ENCODE measurements around the gene CLTCL1. TPM values are rescaled to one million over a fixed set of nuclear protein-coding genes. Genes with fewer than 3 reads are reported as not detected.

Gene CLTCL1
- total RNA-seq, 1 donor from 2014 or later, result 13.7 TPM

GRCh38 chr22:19132693-19133400 lies 158.7 kb downstream of the CLTCL1 start:
- Histone ChIP-seq H3K27me3 (ENCODE audit: control insufficient read depth, insufficient read depth, low read length) (no peaks in the 10 kb centered on the region), H3K36me3 (ENCODE audit: control insufficient read depth, insufficient read depth, low read length) (peaks cover 21% of the 10 kb centered on the region), H3K4me3 (ENCODE audit: low read depth, low read length) (no peak overlapping the region)
- FAIRE-seq (peak; percentile 58), DNase-seq (ENCODE audit: low read depth) (no peak)
- TF ChIP-seq, protein P1, sequence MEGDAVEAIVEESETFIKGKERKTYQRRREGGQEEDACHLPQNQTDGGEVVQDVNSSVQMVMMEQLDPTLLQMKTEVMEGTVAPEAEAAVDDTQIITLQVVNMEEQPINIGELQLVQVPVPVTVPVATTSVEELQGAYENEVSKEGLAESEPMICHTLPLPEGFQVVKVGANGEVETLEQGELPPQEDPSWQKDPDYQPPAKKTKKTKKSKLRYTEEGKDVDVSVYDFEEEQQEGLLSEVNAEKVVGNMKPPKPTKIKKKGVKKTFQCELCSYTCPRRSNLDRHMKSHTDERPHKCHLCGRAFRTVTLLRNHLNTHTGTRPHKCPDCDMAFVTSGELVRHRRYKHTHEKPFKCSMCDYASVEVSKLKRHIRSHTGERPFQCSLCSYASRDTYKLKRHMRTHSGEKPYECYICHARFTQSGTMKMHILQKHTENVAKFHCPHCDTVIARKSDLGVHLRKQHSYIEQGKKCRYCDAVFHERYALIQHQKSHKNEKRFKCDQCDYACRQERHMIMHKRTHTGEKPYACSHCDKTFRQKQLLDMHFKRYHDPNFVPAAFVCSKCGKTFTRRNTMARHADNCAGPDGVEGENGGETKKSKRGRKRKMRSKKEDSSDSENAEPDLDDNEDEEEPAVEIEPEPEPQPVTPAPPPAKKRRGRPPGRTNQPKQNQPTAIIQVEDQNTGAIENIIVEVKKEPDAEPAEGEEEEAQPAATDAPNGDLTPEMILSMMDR (IDR thresholded peaks at IDR 0.05; ENCODE audit: insufficient read depth, low read length, severe bottlenecking), result no peak

- DNase-seq (ENCODE audit: low read depth), result no peak
- Histone ChIP-seq H3K27me3 (ENCODE audit: control insufficient read depth, insufficient read depth, low read length) (no peaks in the 10 kb centered on the region), H3K36me3 (ENCODE audit: control insufficient read depth, insufficient read depth, low read length) (peaks cover 15% of the 10 kb centered on the region), H3K4me3 (ENCODE audit: low read depth, low read length) (no peak overlapping the region)
- no peak for FAIRE-seq
- TF ChIP-seq, protein P1 (IDR thresholded peaks at IDR 0.05; ENCODE audit: insufficient read depth, low read length, severe bottlenecking), result no peak
Observed at GRCh38 chr22:19132153-19132552, 159.4 kb downstream of the CLTCL1 start.

DNA sequence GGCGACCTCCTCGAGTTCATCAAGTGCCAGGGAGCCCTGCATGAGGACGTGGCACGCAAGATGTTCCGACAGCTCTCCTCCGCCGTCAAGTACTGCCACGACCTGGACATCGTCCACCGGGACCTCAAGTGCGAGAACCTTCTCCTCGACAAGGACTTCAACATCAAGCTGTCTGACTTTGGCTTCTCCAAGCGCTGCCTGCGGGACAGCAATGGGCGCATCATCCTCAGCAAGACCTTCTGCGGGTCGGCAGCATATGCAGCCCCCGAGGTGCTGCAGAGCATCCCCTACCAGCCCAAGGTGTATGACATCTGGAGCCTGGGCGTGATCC lies 159.9 kb downstream of the CLTCL1 start:
- Histone ChIP-seq H3K27me3 (ENCODE audit: control insufficient read depth, insufficient read depth, low read length) (no peaks in the 10 kb centered on the region), H3K4me3 (ENCODE audit: low read depth, low read length) (no peak overlapping the region), H3K36me3 (ENCODE audit: control insufficient read depth, insufficient read depth, low read length) (peaks cover 14% of the 10 kb centered on the region)
- DNase-seq (ENCODE audit: low read depth) (no peak), FAIRE-seq (peak; percentile 52)
- TF ChIP-seq, protein P1 (IDR thresholded peaks at IDR 0.05; ENCODE audit: insufficient read depth, low read length, severe bottlenecking), result no peak

DNA sequence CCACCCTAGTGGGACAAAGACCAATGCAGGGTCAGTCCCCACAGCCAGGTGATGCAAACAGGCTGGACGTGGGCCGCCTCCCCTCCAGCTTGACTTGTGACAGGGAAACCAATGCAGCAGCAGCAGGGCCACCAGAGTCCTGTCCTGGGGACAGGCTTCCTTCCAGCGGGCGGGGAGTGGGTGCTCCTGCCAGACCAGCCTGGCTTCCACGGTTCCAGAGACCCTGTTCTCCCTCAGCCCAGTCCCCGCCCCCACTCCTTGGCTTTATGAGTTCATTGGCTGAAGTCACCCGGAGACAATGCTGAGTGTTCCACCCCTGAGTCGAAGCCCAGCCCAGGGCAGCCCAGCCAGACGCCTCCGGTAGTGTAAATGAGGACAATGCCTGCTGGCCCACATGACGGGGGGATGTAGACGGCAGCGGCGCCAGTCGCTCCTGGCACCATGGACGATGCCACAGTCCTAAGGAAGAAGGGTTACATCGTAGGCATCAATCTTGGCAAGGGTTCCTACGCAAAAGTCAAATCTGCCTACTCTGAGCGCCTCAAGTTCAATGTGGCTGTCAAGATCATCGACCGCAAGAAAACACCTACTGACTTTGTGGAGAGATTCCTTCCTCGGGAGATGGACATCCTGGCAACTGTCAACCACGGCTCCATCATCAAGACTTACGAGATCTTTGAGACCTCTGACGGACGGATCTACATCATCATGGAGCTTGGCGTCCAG lies 160.4 kb downstream of the CLTCL1 start, which contains the start of gene TSSK2:
Gene TSSK2, plus strand, starts transcription at position 350 of the 726 bp plus-strand sequence. Its CDS starts 92 bp downstream, at position 442.
- H3K4me3 ChIP-seq (ENCODE audit: low read depth, low read length), result no peak within 1 kb of the TSS
- DNase-seq (ENCODE audit: low read depth) (no peak), FAIRE-seq (no peak)
- H3K27me3 ChIP-seq (ENCODE audit: control insufficient read depth, insufficient read depth, low read length), result no peaks in the 10 kb centered on the region
- TF ChIP-seq, protein P1 (IDR thresholded peaks at IDR 0.05; ENCODE audit: insufficient read depth, low read length, severe bottlenecking), result no peak
- peaks cover 11% of the 10 kb centered on the region for H3K36me3 ChIP-seq (ENCODE audit: control insufficient read depth, insufficient read depth, low read length)

GRCh38 chr22:19129871-19130270 lies 161.6 kb downstream of the CLTCL1 start:
- TF ChIP-seq, protein P1 (IDR thresholded peaks at IDR 0.05; ENCODE audit: insufficient read depth, low read length, severe bottlenecking), result no peak
- DNase-seq (ENCODE audit: low read depth), result peak; percentile 81
- no peak for FAIRE-seq
- peaks cover 7% of the 10 kb centered on the region for H3K36me3 ChIP-seq (ENCODE audit: control insufficient read depth, insufficient read depth, low read length)
- H3K27me3 ChIP-seq (ENCODE audit: control insufficient read depth, insufficient read depth, low read length), result no peaks in the 10 kb centered on the region
- no peak overlapping the region for H3K4me3 ChIP-seq (ENCODE audit: low read depth, low read length)

Other genes with a start within 250 kb of the CLTCL1 start
- gene DGCR2, start 169.3 kb downstream of the CLTCL1 start, total RNA-seq, result 50.0 and 60.7 TPM in 2 replicates
- not detected in 2 replicates for gene TSSK2, start 160.4 kb downstream of the CLTCL1 start, total RNA-seq
- gene ESS2, start 147.1 kb downstream of the CLTCL1 start, total RNA-seq, result 6.9 and 12.9 TPM in 2 replicates
- not detected in 2 replicates for gene GSC2, start 141.4 kb downstream of the CLTCL1 start, total RNA-seq
- gene SLC25A1, start 113.0 kb downstream of the CLTCL1 start, total RNA-seq, result 62.3 and 71.6 TPM in 2 replicates
- 20.6 and 22.4 TPM in 2 replicates for gene HIRA, start 140.0 kb upstream of the CLTCL1 start, total RNA-seq
- 60.8 and 61.7 TPM in 2 replicates for gene MRPL40, start 140.8 kb upstream of the CLTCL1 start, total RNA-seq
- gene C22orf39, start 156.0 kb upstream of the CLTCL1 start, total RNA-seq, result 25.3 and 38.9 TPM in 2 replicates
- 66.9 and 77.8 TPM in 2 replicates for gene UFD1, start 187.5 kb upstream of the CLTCL1 start, total RNA-seq
- 0.26 and 1.2 TPM in 2 replicates for gene CDC45, start 188.2 kb upstream of the CLTCL1 start, total RNA-seq
- 0.38 and 2.4 TPM in 2 replicates for gene CLDN5, start 232.7 kb upstream of the CLTCL1 start, total RNA-seq